Measurements from ENCODE around the gene CD2.

Gene CD2

DNA sequence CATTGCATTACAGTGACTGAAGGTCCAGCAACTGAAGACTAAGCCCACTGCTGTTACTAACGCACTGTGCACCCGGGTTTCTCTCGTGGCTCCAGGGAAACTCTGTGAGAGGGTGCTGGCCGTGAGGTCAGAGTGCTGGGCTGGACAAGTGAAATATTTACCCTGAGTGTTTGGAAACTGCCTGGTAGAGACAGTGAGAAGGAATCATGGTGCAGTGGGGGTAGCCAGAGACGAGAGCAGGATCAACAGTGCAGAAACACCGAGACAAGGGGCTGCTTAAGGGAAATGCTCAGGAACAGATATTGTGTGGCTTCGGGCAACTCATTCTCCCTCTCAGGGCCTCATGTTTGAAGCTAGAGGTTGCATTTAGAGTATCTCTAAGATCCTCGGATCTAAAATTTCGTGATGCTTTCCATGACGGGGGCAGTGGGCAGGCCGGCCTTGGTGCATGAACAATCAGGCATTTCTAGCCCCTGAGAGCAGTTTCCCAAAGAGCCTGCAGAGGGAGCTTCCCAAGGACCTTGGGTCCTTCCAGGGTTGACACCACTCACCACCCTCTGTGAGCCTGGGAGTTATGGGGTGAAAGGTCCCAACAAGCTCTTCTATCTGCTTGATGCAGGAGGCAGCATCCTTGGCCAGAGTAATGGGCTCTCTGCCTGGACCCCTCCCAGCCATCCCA is 9.7 kb downstream of the CD2 start:
- no peaks in the 10 kb centered on the region for H3K4me1 ChIP-seq (ENCODE audit: control insufficient read depth, insufficient read depth, low read length)
- H3K36me3 ChIP-seq (ENCODE audit: control insufficient read depth, insufficient read depth, low read length), result no peaks in the 10 kb centered on the region
- no peak overlapping the region for H3K4me3 ChIP-seq (ENCODE audit: low read depth, low read length)
- H3K9me3 ChIP-seq (ENCODE audit: control insufficient read depth, insufficient read depth, low read length), result no peaks in the 10 kb centered on the region
- H3K27me3 ChIP-seq (ENCODE audit: control insufficient read depth, insufficient read depth, low read length), result no peaks in the 10 kb centered on the region
- H3K9ac ChIP-seq (ENCODE audit: low read depth, low read length), result no peak overlapping the region

DNA sequence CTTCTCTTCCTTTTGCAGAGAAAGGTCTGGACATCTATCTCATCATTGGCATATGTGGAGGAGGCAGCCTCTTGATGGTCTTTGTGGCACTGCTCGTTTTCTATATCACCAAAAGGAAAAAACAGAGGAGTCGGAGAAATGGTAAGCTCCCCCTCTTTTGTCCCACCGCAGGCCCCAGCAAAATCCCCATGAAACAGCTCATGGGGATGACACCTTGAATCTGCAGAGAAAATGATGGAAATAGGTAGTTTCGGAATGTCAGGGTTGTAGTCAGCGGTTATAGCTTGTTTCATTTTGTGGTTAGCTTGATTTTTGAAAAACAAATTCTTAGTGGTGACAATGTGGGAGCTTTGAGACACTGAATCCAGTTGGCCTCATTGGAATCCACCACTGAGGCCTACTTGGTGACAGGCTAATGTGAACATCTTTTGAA is 10.3 kb downstream of the CD2 start:
- H3K9me3 ChIP-seq (ENCODE audit: control insufficient read depth, insufficient read depth, low read length), result no peaks in the 10 kb centered on the region
- H3K36me3 ChIP-seq (ENCODE audit: control insufficient read depth, insufficient read depth, low read length), result no peaks in the 10 kb centered on the region
- H3K9ac ChIP-seq (ENCODE audit: low read depth, low read length), result no peak overlapping the region
- H3K27me3 ChIP-seq (ENCODE audit: control insufficient read depth, insufficient read depth, low read length), result no peaks in the 10 kb centered on the region
- H3K4me3 ChIP-seq (ENCODE audit: low read depth, low read length), result no peak overlapping the region
- H3K4me1 ChIP-seq (ENCODE audit: control insufficient read depth, insufficient read depth, low read length), result no peaks in the 10 kb centered on the region

DNA sequence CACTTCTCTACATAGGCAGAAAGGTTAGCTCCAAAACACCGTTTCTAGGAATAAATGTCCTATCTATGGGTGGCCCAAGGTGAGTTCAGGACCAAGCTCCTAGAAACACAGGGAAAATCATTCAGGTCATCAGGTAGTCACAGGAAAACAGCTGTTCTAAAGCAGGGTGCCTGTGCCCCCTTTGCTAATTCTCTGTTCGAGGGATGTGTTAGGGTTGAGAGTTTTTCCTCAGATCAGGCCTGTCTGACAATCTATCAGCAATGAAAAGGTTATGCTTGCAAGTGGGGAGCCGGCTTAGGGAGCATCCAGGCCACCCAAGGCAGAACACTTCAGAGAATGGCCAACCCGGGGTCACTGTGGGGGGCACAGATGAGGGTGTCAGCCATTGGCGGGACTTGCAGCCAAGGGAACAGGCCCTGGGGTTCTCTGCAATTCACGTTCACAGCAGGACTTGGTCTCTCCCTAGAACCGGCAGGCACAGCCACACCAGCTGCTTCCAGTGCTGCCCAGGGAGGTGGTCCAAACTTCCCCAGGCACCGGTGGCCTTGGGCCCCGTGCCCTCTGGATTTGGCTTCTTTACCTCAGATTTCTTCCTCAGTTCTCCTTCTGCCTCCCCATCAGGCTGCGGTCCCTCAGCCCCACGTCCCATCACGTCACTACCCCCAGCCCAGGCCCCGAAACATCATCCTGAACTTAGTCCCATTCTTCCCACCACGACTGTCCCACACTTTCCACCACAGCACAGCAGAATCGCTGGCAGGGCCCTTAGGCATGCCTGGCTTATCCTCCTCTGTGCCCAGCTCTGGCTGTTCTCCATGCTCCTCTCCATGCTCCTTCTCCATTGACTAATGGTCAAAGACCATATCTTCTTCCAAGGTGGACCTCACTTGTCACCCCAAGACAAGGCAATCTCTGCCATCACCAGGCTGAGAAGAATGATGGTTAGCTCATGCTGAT is 11.0 kb downstream of the CD2 start:
- no peak overlapping the region for H3K4me3 ChIP-seq (ENCODE audit: low read depth, low read length)
- no peaks in the 10 kb centered on the region for H3K27me3 ChIP-seq (ENCODE audit: control insufficient read depth, insufficient read depth, low read length)
- no peaks in the 10 kb centered on the region for H3K9me3 ChIP-seq (ENCODE audit: control insufficient read depth, insufficient read depth, low read length)
- no peaks in the 10 kb centered on the region for H3K36me3 ChIP-seq (ENCODE audit: control insufficient read depth, insufficient read depth, low read length)
- H3K9ac ChIP-seq (ENCODE audit: low read depth, low read length), result no peak overlapping the region
- H3K4me1 ChIP-seq (ENCODE audit: control insufficient read depth, insufficient read depth, low read length), result no peaks in the 10 kb centered on the region

DNA sequence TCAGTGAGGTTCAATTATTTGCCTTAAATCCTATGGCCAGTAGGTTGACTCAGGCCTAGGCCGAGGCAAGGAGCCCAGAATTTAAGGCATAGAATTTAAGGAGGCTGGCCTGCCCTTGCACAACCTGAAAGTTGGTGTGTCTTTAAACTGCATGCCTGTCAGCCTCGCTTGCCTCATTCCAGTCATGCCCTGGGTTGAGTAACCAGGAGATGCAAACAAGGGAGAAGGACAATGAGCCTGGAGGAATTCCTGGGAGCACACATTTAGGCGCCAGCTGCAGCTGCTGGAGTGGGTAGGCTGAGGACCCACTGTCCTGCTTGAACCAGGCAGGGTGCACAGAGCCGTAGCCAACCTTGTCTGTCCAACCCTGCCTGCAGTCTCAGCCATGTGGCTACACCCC is 11.7 kb downstream of the CD2 start:
- no peak overlapping the region for H3K9ac ChIP-seq (ENCODE audit: low read depth, low read length)
- no peaks in the 10 kb centered on the region for H3K4me1 ChIP-seq (ENCODE audit: control insufficient read depth, insufficient read depth, low read length)
- H3K36me3 ChIP-seq (ENCODE audit: control insufficient read depth, insufficient read depth, low read length), result no peaks in the 10 kb centered on the region
- no peaks in the 10 kb centered on the region for H3K9me3 ChIP-seq (ENCODE audit: control insufficient read depth, insufficient read depth, low read length)
- no peaks in the 10 kb centered on the region for H3K27me3 ChIP-seq (ENCODE audit: control insufficient read depth, insufficient read depth, low read length)
- H3K4me3 ChIP-seq (ENCODE audit: low read depth, low read length), result no peak overlapping the region

DNA sequence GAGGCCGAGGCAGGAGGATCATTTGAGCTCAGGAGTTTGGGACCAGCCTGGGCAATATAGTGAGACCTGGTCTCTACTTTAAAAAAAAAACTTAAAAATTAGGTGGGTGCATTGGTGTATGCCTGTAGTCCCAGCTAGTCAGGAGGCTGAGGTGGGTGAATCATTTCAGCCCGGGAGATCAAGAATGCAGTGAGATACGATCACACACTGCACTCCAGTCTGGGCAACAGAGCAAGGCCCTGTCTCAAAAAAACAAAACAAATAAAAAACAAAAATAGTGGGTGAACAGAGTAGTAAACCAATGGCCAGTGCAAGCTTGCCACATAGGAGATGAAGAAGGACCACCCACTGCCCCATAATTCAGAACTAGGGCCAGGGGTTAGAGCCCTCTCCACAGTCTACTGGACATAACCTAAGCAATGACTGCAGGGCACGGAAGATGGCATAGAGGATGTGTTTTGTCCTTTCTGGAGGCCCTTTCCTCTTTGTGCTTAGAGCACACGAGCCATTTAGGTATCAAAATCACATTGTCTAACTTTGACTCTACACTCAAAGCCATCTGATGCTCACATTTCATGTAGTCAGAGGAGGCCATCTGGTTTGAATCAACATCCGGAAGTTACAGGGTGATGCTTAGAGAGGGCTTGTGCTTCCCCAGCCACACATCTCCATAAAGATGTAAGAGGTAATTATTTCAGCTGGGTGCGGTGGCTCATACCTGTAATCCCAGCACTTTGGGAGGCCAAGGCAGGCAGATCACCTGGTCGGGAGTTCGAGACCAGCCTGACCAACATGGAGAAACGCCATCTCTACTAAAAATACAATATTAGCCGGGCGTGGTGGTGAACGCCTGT is 12.6 kb downstream of the CD2 start:
- Histone ChIP-seq H3K9ac (ENCODE audit: low read depth, low read length) (no peak overlapping the region), H3K9me3 (ENCODE audit: control insufficient read depth, insufficient read depth, low read length) (no peaks in the 10 kb centered on the region), H3K27me3 (ENCODE audit: control insufficient read depth, insufficient read depth, low read length) (no peaks in the 10 kb centered on the region), H3K4me1 (ENCODE audit: control insufficient read depth, insufficient read depth, low read length) (no peaks in the 10 kb centered on the region), H3K4me3 (ENCODE audit: low read depth, low read length) (no peak overlapping the region), H3K36me3 (ENCODE audit: control insufficient read depth, insufficient read depth, low read length) (no peaks in the 10 kb centered on the region)

DNA sequence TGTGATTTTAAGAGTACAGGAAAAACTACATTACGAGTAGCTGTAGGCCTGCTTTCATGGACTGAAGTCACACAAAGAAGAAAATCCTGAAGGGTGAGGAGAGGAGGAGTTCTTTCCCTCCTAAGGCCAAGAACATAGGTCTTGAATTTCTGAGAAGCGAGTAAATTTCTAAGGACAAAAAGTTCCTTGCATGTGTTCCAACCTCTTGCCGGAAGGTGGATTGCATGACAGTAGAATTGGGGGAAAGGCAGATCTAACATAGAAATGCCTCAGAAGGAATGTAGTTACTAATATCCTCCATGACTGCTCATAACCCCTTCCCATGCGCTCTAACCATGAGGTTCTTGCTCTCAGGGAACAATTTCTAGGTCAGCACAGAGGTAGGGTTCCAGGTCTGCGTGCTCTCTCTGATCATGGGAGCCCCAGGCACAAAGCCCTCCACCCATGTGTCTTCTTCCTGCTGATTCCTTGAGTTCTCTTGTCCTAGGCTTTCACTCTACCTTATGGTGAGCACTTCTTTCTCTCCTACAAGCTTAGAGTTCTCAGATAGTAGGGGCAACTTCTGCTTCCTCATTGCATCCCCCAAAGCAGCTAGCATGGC is 13.7 kb downstream of the CD2 start:
- no peaks in the 10 kb centered on the region for H3K9me3 ChIP-seq (ENCODE audit: control insufficient read depth, insufficient read depth, low read length)
- no peak overlapping the region for H3K9ac ChIP-seq (ENCODE audit: low read depth, low read length)
- H3K4me1 ChIP-seq (ENCODE audit: control insufficient read depth, insufficient read depth, low read length), result no peaks in the 10 kb centered on the region
- no peak overlapping the region for H3K4me3 ChIP-seq (ENCODE audit: low read depth, low read length)
- H3K36me3 ChIP-seq (ENCODE audit: control insufficient read depth, insufficient read depth, low read length), result no peaks in the 10 kb centered on the region
- H3K27me3 ChIP-seq (ENCODE audit: control insufficient read depth, insufficient read depth, low read length), result no peaks in the 10 kb centered on the region

DNA sequence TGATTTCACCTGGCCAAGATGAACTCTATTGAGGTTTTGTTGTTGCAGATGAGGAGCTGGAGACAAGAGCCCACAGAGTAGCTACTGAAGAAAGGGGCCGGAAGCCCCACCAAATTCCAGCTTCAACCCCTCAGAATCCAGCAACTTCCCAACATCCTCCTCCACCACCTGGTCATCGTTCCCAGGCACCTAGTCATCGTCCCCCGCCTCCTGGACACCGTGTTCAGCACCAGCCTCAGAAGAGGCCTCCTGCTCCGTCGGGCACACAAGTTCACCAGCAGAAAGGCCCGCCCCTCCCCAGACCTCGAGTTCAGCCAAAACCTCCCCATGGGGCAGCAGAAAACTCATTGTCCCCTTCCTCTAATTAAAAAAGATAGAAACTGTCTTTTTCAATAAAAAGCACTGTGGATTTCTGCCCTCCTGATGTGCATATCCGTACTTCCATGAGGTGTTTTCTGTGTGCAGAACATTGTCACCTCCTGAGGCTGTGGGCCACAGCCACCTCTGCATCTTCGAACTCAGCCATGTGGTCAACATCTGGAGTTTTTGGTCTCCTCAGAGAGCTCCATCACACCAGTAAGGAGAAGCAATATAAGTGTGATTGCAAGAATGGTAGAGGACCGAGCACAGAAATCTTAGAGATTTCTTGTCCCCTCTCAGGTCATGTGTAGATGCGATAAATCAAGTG is 14.3 kb downstream of the CD2 start:
- H3K4me1 ChIP-seq (ENCODE audit: control insufficient read depth, insufficient read depth, low read length), result no peaks in the 10 kb centered on the region
- no peaks in the 10 kb centered on the region for H3K9me3 ChIP-seq (ENCODE audit: control insufficient read depth, insufficient read depth, low read length)
- H3K36me3 ChIP-seq (ENCODE audit: control insufficient read depth, insufficient read depth, low read length), result no peaks in the 10 kb centered on the region
- no peak overlapping the region for H3K4me3 ChIP-seq (ENCODE audit: low read depth, low read length)
- no peaks in the 10 kb centered on the region for H3K27me3 ChIP-seq (ENCODE audit: control insufficient read depth, insufficient read depth, low read length)
- no peak overlapping the region for H3K9ac ChIP-seq (ENCODE audit: low read depth, low read length)

DNA sequence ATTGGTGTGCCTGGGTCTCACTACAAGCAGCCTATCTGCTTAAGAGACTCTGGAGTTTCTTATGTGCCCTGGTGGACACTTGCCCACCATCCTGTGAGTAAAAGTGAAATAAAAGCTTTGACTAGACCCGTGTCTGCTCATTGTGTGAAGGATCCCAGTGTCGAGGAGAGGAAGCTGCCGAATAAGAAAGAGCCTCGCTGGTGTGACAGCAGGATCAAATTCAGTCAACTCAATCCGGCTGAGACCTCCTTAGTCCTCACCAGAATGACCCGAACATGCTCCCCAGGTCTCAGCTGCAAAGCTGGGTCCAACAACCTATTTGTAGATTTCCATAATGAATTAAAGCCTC is 14.8 kb downstream of the CD2 start:
- no peaks in the 10 kb centered on the region for H3K27me3 ChIP-seq (ENCODE audit: control insufficient read depth, insufficient read depth, low read length)
- no peaks in the 10 kb centered on the region for H3K9me3 ChIP-seq (ENCODE audit: control insufficient read depth, insufficient read depth, low read length)
- no peaks in the 10 kb centered on the region for H3K4me1 ChIP-seq (ENCODE audit: control insufficient read depth, insufficient read depth, low read length)
- H3K4me3 ChIP-seq (ENCODE audit: low read depth, low read length), result no peak overlapping the region
- H3K36me3 ChIP-seq (ENCODE audit: control insufficient read depth, insufficient read depth, low read length), result no peaks in the 10 kb centered on the region
- no peak overlapping the region for H3K9ac ChIP-seq (ENCODE audit: low read depth, low read length)

DNA sequence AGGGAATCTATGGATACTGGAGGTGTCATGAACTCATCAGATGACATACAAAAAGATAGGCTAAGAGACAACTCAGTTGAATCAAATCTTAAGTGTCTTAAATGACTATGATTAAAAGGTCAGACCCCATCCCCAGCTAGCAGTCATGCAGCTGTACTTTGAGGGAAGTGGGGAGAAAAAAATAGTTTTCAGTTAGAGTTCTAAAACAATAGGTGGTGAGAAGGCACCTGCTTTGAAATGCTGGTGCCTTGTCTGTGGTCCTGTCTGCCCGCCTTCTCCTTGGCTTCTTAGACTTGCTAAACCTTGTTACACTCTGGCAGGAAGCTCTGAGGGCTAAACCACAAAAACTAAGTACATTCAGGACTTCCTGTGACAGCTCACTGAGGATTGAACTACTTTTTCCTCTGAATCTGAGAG is 15.3 kb downstream of the CD2 start:
- H3K9me3 ChIP-seq (ENCODE audit: control insufficient read depth, insufficient read depth, low read length), result no peaks in the 10 kb centered on the region
- no peaks in the 10 kb centered on the region for H3K4me1 ChIP-seq (ENCODE audit: control insufficient read depth, insufficient read depth, low read length)
- no peaks in the 10 kb centered on the region for H3K36me3 ChIP-seq (ENCODE audit: control insufficient read depth, insufficient read depth, low read length)
- no peak overlapping the region for H3K4me3 ChIP-seq (ENCODE audit: low read depth, low read length)
- H3K9ac ChIP-seq (ENCODE audit: low read depth, low read length), result no peak overlapping the region
- no peaks in the 10 kb centered on the region for H3K27me3 ChIP-seq (ENCODE audit: control insufficient read depth, insufficient read depth, low read length)

DNA sequence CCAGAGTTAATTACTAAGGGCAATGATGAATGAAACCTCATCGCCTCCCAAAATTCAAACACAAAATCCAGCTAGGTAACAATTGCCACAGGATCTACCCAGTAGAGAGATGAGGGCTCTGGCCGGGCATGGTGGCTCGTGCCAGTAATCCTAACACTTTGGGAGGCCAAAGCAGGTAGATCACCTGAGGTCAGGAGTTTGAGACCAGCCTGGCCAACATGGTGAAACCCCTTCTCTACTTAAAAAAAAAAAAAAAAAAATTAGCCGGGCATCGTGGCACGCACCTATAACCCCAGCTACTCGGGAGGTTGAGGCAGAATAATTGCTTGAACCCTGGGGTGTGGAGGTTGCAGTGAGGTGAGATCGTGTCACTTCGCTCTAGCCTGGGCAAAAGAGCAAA is 15.8 kb downstream of the CD2 start:
- Histone ChIP-seq H3K27me3 (ENCODE audit: control insufficient read depth, insufficient read depth, low read length) (no peaks in the 10 kb centered on the region), H3K4me3 (ENCODE audit: low read depth, low read length) (no peak overlapping the region), H3K4me1 (ENCODE audit: control insufficient read depth, insufficient read depth, low read length) (no peaks in the 10 kb centered on the region), H3K9me3 (ENCODE audit: control insufficient read depth, insufficient read depth, low read length) (no peaks in the 10 kb centered on the region), H3K36me3 (ENCODE audit: control insufficient read depth, insufficient read depth, low read length) (no peaks in the 10 kb centered on the region), H3K9ac (ENCODE audit: low read depth, low read length) (no peak overlapping the region)

DNA sequence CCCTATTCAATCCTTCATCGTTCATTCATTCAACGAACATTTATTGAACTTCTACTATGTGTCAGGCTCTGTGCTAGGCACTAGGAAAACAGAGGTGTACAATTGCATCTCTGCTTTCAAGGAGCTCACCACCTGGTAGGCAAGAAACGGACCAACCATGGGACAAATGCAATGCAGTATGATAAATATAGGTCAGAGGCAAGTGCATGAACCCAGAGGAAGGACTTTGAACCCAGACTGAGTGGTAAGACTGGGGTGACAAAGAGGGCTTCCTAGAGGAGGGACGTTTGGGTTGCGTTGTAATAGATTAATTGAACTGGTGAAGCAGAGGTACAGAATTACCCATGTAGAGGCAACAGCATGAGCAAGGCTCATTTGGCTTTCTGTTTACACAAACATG is 16.4 kb downstream of the CD2 start:
- Histone ChIP-seq H3K9ac (ENCODE audit: low read depth, low read length) (no peak overlapping the region), H3K9me3 (ENCODE audit: control insufficient read depth, insufficient read depth, low read length) (no peaks in the 10 kb centered on the region), H3K27me3 (ENCODE audit: control insufficient read depth, insufficient read depth, low read length) (no peaks in the 10 kb centered on the region), H3K4me3 (ENCODE audit: low read depth, low read length) (no peak overlapping the region), H3K4me1 (ENCODE audit: control insufficient read depth, insufficient read depth, low read length) (no peaks in the 10 kb centered on the region), H3K36me3 (ENCODE audit: control insufficient read depth, insufficient read depth, low read length) (no peaks in the 10 kb centered on the region)

Data from iPS-15b (cell line).